GM10248 (cell line): ENCODE measurements around the gene TFAM.
"Not testable (repeated sequence)": the region's sequence is repeated elsewhere in the genome, so short reads cannot be mapped to it uniquely, and the experiment has no call there.

Experiments
- CTCF ChIA-PET: fragments of 300-600 bp; sonication (Branson Sonifier 250); formaldehyde crosslinking; extraction: SDS; loops from one replicate; lab custom pipeline; 2021; ENCODE audit warnings: antibody characterized with exemption; lab: Yijun Ruan, JAX
- POLR2A ChIA-PET: fragments of 350-650 bp; sonication (Branson Sonifier 250); formaldehyde crosslinking; extraction: SDS; loops from one replicate; lab custom pipeline; 2020; ENCODE audit warnings: antibody characterized with exemption; lab: Yijun Ruan, JAX
- DNase-seq: peaks from one replicate; pipeline ENCODE4 v3.0.0; 2012; ENCODE audit errors: extremely low spot score
- CTCF ChIP-seq: IDR thresholded peaks from 2 replicates; pipeline ENCODE4 v1.5.1; 2012; ENCODE audit warnings: mild to moderate bottlenecking, low read depth; ENCODE audit errors: extremely low read depth, missing control alignments, control extremely low read depth

Gene TFAM

GRCh38 chr10:58414270-58415041 lies 29.2 kb downstream of the TFAM start:
- ChIA-PET POLR2A (no interaction called here), CTCF (interaction anchor here (0.7 to 2.2 kb wide), 5 partner anchors 11 to 119 kb away, joined by 3 to 7 read pairs (median 4); no protein-coding TSS in a partner anchor)
- TF ChIP-seq CTCF = no peak
- no peak for DNase-seq

GRCh38 chr10:58415757-58416156 lies 30.5 kb downstream of the TFAM start:
- no peak for DNase-seq
- ChIA-PET POLR2A (no interaction called here), CTCF (interaction anchor here (1.7 to 2.2 kb wide), 2 partner anchors 15 to 36 kb away, joined by 5 to 7 read pairs; no protein-coding TSS in a partner anchor)
- TF ChIP-seq CTCF = no peak

- CTCF ChIA-PET, POLR2A ChIA-PET, DNase-seq: not testable (repeated sequence)
Measured at GRCh38 chr10:58417902-58418301, 32.7 kb downstream of the TFAM start.

- no peak for TF ChIP-seq CTCF
- DNase-seq = no peak
- ChIA-PET CTCF (no interaction called here), POLR2A (no interaction called here)
Measured at GRCh38 chr10:58424176-58424575, 39.0 kb downstream of the TFAM start.

- DNase-seq, POLR2A ChIA-PET, CTCF ChIA-PET: not testable (repeated sequence)
Measured at GRCh38 chr10:58428436-58428835, 43.2 kb downstream of the TFAM start.

- DNase-seq = no peak
- POLR2A ChIA-PET = no interaction called here
- no peak for TF ChIP-seq CTCF
- CTCF ChIA-PET = no interaction called here
Measured at GRCh38 chr10:58431903-58432302, 46.7 kb downstream of the TFAM start.

GRCh38 chr10:58433066-58433465 lies 47.9 kb downstream of the TFAM start:
- ChIA-PET CTCF (no interaction called here), POLR2A (no interaction called here)
- DNase-seq = no peak
- TF ChIP-seq CTCF = no peak
